ENCODE measurements around the gene CTCFL. TPM values are rescaled to one million over a fixed set of nuclear protein-coding genes. Genes with fewer than 3 reads are reported as not detected.

CTCFL gene
- total and polyA plus RNA-seq, 2 donors (not counting 3 experiments of a cell fraction or from before 2014, with no cell fraction given): not detected

DNA sequence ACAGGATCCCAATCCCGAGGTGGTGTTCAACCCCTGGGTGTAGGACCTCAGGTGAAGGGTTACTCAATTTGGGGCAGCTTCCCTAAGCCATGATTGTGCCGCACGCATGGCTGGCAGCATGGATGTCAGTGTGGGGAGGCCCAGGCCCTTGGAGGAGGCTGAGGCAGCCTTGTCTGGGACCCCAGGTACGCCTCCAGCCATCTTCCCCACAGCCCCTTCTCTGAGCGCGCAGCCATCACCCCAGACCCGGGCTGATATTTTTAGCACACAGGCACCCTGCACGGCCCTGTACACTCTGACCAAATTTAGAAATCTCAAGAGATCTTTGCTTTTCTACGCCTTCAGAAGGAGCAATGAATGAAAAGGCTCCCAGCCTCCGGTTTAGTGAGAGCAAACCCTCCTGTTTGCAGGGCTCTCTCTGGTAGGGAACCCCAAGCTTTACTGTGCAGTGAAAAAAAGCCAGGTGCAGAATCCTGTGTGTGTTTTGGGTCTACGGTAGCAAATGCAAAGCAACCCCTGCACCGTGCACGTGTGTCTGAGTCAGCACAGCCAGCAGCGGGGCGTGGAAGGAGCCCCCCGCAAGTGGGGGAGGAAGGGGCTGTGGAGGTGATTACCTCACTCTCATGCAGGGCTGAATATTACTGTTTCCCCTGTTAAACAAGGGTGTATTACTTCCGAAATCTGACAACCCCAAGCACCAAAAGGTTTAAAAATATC is 44.3 kb downstream of the CTCFL start:
- Histone ChIP-seq H3K36me3 (ENCODE audit: control insufficient read depth in 2 of 2, extremely low read depth in 1 of 2, insufficient read depth in 2 of 2, low read length in 2 of 2) (no peaks in the 10 kb centered on the region), H3K27ac (ENCODE audit: insufficient read depth, low read depth, low read length) (no peak overlapping the region), H3K4me3 (replicated peaks in 1 of 3; ENCODE audit: insufficient read depth in 1 of 3, low read depth in 1 of 3, low read length in 3 of 3) (no peak overlapping the region), H3K9me1 (replicated peaks; ENCODE audit: control insufficient read depth, extremely low read depth, insufficient read depth, low read length) (no peaks in the 10 kb centered on the region), H3K27me3 (ENCODE audit: control insufficient read depth in 2 of 2, insufficient read depth in 2 of 2, low read length in 2 of 2) (peaks cover 0 to 12% of the 10 kb centered on the region in 2 experiments), H3K4me2 (ENCODE audit: insufficient read depth, low read length) (no peak overlapping the region), H3K9me3 (replicated peaks; ENCODE audit: control insufficient read depth, insufficient read depth, low read length) (no peaks in the 10 kb centered on the region), H2AFZ (ENCODE audit: low read depth, low read length) (no peak overlapping the region), H4K20me1 (replicated peaks; ENCODE audit: control insufficient read depth, extremely low read depth, insufficient read depth, low read length) (no peaks in the 10 kb centered on the region), H3K79me2 (ENCODE audit: control insufficient read depth, insufficient read depth, low read length) (no peaks in the 10 kb centered on the region), H3K4me1 (ENCODE audit: control insufficient read depth, extremely low read depth, insufficient read depth, low read length) (peaks cover 10% of the 10 kb centered on the region), H3K9ac (replicated peaks; ENCODE audit: extremely low read depth, insufficient read depth, low read length) (no peak overlapping the region)
- FAIRE-seq (no peak), DNase-seq (ENCODE audit: low read depth, low spot score) (no peak)
- no TSS peak for BruUV-seq (replicated peaks)
- POLR2A ChIA-PET: no interaction called here
- TF ChIP-seq JUN (IDR thresholded peaks at IDR 0.05; ENCODE audit: borderline replicate concordance, insufficient read depth, insufficient read length, low read depth) (no peak), GATA2 (IDR thresholded peaks at IDR 0.05; ENCODE audit: insufficient read depth, insufficient read length, low read depth, low read length) (no peak), POLR2AphosphoS5 (IDR thresholded peaks at IDR 0.05; ENCODE audit: insufficient read depth, low read depth, low read length) (no peak), FOS (IDR thresholded peaks at IDR 0.05; ENCODE audit: borderline replicate concordance, insufficient read depth, low read length) (no peak), MYC (IDR thresholded peaks at IDR 0.05; ENCODE audit: low read depth, low read length) (no peak), EZH2 (IDR thresholded peaks at IDR 0.05; ENCODE audit: borderline replicate concordance, low read depth, low read length, severe bottlenecking) (no peak)
- TF ChIP-seq, protein P1, sequence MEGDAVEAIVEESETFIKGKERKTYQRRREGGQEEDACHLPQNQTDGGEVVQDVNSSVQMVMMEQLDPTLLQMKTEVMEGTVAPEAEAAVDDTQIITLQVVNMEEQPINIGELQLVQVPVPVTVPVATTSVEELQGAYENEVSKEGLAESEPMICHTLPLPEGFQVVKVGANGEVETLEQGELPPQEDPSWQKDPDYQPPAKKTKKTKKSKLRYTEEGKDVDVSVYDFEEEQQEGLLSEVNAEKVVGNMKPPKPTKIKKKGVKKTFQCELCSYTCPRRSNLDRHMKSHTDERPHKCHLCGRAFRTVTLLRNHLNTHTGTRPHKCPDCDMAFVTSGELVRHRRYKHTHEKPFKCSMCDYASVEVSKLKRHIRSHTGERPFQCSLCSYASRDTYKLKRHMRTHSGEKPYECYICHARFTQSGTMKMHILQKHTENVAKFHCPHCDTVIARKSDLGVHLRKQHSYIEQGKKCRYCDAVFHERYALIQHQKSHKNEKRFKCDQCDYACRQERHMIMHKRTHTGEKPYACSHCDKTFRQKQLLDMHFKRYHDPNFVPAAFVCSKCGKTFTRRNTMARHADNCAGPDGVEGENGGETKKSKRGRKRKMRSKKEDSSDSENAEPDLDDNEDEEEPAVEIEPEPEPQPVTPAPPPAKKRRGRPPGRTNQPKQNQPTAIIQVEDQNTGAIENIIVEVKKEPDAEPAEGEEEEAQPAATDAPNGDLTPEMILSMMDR (IDR thresholded peaks at IDR 0.05; ENCODE audit: extremely low read depth in 1 of 2, insufficient read depth in 1 of 2, low read depth in 1 of 2, low read length in 2 of 2): no peak
- TF ChIP-seq, protein P2, sequence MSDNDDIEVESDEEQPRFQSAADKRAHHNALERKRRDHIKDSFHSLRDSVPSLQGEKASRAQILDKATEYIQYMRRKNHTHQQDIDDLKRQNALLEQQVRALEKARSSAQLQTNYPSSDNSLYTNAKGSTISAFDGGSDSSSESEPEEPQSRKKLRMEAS (IDR thresholded peaks at IDR 0.05; ENCODE audit: insufficient read depth, insufficient read length): no peak
- dilution Hi-C loops (cut with MboI; ENCODE audit: extremely low pct_ligation_motif_present, low sequenced_read_pairs): no loop called here
- CTCF ChIA-PET: no interaction called here
- intact Hi-C loops (cut with micrococcal nuclease): no loop called here

All from endothelial cell of umbilical vein (primary cell).